H1 (cell line): ENCODE measurements around the gene COQ2. TPM values are rescaled to one million over a fixed set of nuclear protein-coding genes. Genes with fewer than 3 reads are reported as not detected.

Experiments used
- CHD2 ChIP-seq: IDR thresholded peaks from 2 replicates; pipeline ENCODE4 v1.6.1; 2012; ENCODE audit warnings: low read length, improper control_type of control experiment
- CHD7 ChIP-seq: fragments of 300-600 bp; sonication (generic); IDR thresholded peaks from 2 replicates; pipeline ENCODE4 v1.7.1; 2012; ENCODE audit warnings: low read length, moderate library complexity, mild to moderate bottlenecking, inconsistent platforms; ENCODE audit not compliant: insufficient replicate concordance
- GABPA ChIP-seq: IDR thresholded peaks from 2 replicates; pipeline ENCODE4 v1.6.1; 2011; ENCODE audit warnings: mild to moderate bottlenecking, low read length, moderate library complexity, borderline replicate concordance; ENCODE audit not compliant: insufficient read depth
- GTF2F1 ChIP-seq: IDR thresholded peaks from 2 replicates; pipeline ENCODE4 v1.6.1; 2012; ENCODE audit warnings: low read depth, low read length, improper control_type of control experiment, borderline replicate concordance
- POU5F1 ChIP-seq: IDR thresholded peaks from 2 replicates; pipeline ENCODE4 v1.6.1; 2011; ENCODE audit warnings: low read depth, mild to moderate bottlenecking, low read length, moderate library complexity
- RFX5 ChIP-seq: IDR thresholded peaks from 2 replicates; pipeline ENCODE4 v1.6.1; 2011; ENCODE audit warnings: low read depth, low read length, improper control_type of control experiment, borderline replicate concordance
- SIRT6 ChIP-seq: IDR thresholded peaks from one replicate; pipeline ENCODE4 v1.7.1; 2012; ENCODE audit warnings: low read length, inconsistent platforms
- SP1 ChIP-seq: IDR thresholded peaks from 2 replicates; pipeline ENCODE4 v1.6.1; 2011; ENCODE audit warnings: low read depth, low read length
- TCF12 ChIP-seq: IDR thresholded peaks from 2 replicates; pipeline ENCODE4 v1.6.1; 2011; ENCODE audit warnings: low read depth, mild to moderate bottlenecking, low read length
- TEAD4 ChIP-seq: IDR thresholded peaks from 2 replicates; pipeline ENCODE4 v1.6.1; 2012; ENCODE audit warnings: low read depth, low read length, inconsistent platforms, mixed read lengths
- ZNF274 ChIP-seq: IDR thresholded peaks from 2 replicates; pipeline ENCODE4 v1.7.0; 2012; ENCODE audit warnings: low read length, borderline replicate concordance; ENCODE audit errors: extremely low read depth
- polyA plus RNA-seq, 7 experiments: library from polyadenylated mRNA; depleted of rRNA in 3 of 7; stranded (reverse) in 5 of 7; unstranded in 2 of 7; fragments of >200 nt in 5 of 7; fragments of 200-250 nt in 2 of 7; gene quantifications; 1 replicate in 5 of 7; 2 replicates in 1 of 7; 4 replicates in 1 of 7; pipeline versions ENCODE4 v1.2.1 to v1.2.3, GENCODE V29; 2011 to 2013; ENCODE audit warnings: missing spikeins in 2 of 7, mixed read lengths in 2 of 7
- total RNA-seq: library from RNA; stranded (reverse); fragmentation: NEBNext Ultra II Directional; extraction: Animal tissue kit (Norgen Biotek cat#: 25700); gene quantifications from 2 replicates; pipeline ENCODE4 v1.2.1, GENCODE V29; 2021

Gene COQ2
- total and polyA plus RNA-seq, 2 of the 8 experiments (the other 6 are each of a cell fraction or from before 2014, with no cell fraction given) = 21.5 to 22.9 TPM

- TF ChIP-seq CHD7 (no peak), TEAD4 (no peak), SP1 (no peak), ZNF274 (no peak), POU5F1 (no peak), TCF12 (no peak), SIRT6 (no peak), GABPA (no peak), GTF2F1 (no peak), CHD2 (no peak), RFX5 (no peak)
Measured at GRCh38 chr4:83214079-83214478, 70.5 kb downstream of the COQ2 start (continued).
